ENCODE results near the gene IGF1.

IGF1 gene

GRCh38 chr12:102480406-102480805 is at the start of gene IGF1:
Gene IGF1 (minus strand): TSS chr12:102480563. CDS start chr12:102480381, 182 bp downstream.
- DNase-seq (ENCODE audit: low read depth): no peak

GRCh38 chr12:102528111-102528510 is 47.7 kb upstream of the IGF1 start:
- DNase-seq (ENCODE audit: low read depth): no peak

GRCh38 chr12:102527171-102527720 is 46.9 kb upstream of the IGF1 start:
- no peak for DNase-seq (ENCODE audit: low read depth)

DNA sequence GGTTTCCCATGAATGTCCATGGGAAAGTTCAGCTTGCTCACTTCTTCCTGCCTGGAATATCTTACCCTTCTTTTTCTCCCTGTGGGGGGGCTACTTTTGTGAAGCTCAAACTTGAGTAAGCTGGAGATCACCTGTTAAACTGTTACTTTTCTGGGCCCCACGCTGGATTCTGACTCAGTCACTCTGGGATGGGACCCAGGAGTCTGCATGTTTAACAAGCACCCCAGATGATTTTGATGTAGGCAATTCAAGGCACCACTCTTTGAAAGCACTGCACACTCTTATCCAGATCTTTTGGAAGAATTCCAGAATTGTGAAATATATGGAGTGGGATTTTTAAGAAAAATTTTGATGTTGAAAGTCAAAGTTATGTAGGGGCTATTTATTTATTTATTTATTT is 46.3 kb upstream of the IGF1 start:
- no peak for DNase-seq (ENCODE audit: low read depth)

DNA sequence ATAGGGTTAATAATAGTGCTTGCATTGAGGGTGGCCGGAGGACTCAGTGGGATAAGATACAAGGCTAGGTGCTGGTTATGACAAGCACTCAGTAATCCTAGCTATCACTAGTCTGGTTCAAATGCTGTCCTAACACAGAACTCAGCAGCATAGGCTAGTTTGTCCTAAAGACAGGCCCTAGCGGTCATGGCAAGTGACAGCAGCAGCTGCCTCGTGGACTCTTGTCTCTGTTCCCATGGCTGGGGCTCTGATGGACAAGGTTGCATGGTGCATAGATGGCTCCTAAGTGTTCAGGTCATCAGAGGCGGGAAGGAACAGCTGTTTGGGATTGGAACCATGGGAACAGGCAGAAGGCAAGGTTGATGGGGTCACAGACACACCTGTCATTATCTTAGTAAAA is 42.4 kb upstream of the IGF1 start:
- DNase-seq (ENCODE audit: low read depth): no peak

DNA sequence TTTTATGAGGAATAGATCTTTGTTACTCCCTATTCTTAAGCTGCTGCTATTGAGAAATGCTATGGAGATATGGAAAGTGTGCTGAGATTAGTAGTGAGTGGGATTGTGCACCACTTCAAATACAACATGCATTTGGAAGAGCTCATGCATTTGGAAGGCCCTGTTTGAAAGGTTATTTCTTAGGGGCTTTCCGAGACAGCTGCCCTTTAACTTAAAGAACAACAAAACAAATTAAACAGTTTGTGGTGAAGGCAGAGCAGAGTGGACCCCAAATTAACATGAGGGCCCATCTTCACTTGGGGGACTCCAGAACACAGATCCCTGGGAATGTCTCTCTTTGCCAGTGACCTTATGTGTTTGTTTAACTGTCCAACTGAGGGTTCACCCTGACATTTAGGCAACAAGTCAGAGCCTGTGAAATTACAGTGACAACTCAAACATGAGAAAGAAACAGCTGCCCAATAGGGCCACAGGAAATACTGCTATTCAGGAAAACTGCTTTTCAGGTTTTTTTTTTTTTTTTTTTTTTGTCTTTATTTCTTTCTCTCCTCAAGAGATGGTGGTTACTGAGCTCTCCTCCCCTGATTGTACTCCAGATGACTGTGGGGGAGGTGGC is 41.4 kb upstream of the IGF1 start:
- DNase-seq (ENCODE audit: low read depth): no peak

DNA sequence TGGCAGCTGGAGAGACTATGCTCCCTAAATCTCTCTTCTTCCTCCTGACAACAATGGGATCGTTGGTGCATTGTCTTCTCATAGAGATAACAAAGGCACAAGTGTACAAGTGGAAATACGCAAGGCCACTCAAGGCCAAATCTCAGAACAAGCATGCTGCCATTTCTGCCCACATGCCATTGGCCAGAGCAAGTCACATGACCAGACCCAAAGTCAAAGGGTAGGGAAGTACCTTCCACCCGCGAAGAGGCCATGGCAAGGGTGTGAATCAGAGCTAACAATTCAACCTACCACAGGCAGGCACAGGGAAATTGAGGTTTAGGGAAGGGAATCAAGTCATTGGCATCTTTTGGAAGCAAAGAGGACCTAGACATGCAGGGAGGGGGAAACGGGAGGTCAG is 38.5 kb upstream of the IGF1 start:
- no peak for DNase-seq (ENCODE audit: low read depth)

- no peak for DNase-seq (ENCODE audit: low read depth)
Measured at GRCh38 chr12:102514696-102515095, 34.3 kb upstream of the IGF1 start.

DNA sequence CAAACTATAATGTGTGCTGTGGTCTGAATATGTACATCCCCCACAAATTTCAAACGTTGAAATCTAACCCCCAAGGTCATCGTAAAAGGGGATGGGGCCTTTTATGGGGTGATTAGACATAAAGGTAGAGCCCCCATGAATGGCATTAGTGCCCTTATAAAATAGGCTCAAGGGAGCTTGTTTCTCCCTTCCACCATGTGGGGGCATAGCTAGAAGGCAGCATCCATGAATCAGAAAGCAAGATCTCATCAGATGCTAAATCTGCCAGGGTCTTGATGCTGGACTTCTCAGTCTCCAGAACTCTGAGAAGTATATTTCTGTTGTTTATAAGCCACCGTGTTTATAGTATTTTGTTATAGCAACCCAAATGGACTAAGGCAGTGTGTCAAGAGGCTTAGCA is 33.4 kb upstream of the IGF1 start:
- no peak for DNase-seq (ENCODE audit: low read depth)

GRCh38 chr12:102513272-102513671 is 32.9 kb upstream of the IGF1 start:
- no peak for DNase-seq (ENCODE audit: low read depth)

DNA sequence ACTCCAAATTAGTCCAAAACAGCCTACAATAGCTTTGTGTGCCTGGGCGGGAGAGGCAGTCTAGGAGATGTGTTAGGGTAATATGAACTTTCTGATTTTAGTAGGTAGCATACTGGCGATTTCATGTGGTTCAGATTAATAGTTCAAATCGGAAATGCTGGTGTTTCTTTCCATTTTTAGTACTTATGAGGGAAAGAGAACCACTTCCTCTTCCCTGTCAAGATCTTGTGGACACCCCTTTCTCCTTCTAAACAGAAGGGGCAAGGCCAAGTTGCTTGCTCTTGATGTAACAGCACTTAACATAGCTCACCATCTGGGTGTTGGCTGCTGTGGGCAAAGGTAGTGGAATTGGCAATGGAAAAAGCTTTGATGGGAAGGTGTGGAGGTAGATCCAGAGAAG is 32.2 kb upstream of the IGF1 start:
- no peak for DNase-seq (ENCODE audit: low read depth)

- DNase-seq (ENCODE audit: low read depth): no peak
Measured at GRCh38 chr12:102511575-102511974, 31.2 kb upstream of the IGF1 start.

- no peak for DNase-seq (ENCODE audit: low read depth)
Measured at GRCh38 chr12:102510463-102510862, 30.1 kb upstream of the IGF1 start.

DNA sequence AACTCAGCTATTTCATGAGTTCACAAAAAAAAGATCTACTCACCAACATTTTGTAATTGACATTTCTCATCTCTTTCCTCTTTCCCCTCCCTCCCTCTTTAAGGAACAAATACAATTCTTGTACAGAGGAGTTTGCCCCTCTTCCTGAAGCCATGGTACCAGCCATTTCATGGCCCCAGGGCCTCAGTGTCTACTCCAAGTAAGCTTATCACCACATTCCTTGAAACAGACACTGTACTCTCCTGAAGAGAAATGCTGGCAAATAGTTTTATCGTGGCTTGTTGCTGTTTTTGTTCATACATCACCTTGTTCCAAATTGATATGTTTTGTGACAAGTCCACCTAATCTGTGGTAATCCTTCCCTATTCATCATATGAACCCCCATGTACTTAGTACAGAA is 29.7 kb upstream of the IGF1 start:
- no peak for DNase-seq (ENCODE audit: low read depth)

DNA sequence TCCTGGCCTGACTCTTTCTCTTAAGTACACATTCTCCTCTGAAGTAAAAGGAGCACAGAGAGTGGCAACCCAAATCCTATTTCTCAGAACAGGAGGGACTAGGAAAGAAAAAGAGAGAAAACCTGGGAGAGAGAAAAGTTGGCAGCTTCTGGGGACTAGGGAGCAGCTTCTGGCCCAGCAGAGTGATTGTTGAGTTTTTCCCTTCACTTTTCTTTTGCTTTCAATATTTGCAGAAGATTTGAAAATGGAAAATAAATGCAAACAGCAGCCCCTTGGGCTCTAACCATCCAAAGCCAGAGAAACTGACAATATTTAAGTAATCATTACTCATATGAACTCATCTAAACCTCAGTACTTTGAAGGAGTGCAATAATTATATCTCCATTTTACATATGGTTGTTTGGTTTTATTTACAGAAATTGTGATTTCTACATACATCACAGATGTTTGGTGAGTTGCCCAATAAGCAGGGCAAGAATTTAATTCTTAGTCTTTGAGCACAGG is 28.8 kb upstream of the IGF1 start:
- no peak for DNase-seq (ENCODE audit: low read depth)

DNA sequence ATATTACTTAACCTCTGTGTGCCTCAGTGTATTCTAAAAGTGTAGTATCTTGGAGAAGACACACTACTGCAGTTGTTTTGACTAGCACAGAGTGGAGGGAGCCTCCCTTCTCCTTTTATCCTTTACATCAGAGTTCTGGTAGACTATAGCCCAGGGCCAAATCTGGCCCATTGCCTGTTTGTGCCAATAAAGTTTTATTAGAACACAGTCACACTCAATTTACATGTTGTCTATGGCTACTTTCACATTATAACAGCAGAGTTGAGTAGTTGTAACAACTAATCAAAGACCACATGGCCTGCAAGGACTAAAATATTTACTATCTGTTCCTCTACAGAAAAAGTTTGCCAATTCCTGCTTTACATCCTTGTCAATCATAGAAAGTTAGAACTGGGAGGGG is 27.7 kb upstream of the IGF1 start:
- DNase-seq (ENCODE audit: low read depth): no peak

DNA sequence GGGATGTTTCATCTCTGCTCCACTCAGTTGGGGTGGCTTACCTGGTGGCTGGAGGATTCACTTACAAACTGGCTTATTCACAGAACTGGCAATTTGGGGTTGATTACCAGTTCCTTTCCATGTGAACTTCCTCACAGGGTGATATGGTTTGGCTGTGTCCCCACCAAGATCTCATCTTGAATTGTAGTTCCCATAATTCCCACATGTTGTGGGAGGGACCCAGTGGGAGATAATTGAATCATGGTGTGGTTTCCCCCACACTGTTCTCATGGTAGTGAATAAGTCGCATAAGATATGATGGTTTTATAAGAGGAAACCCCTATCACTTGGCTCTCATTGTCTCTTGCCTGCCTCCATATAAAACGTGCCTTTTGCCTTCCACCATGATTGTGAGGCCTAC is 26.9 kb upstream of the IGF1 start:
- no peak for DNase-seq (ENCODE audit: low read depth)

DNA sequence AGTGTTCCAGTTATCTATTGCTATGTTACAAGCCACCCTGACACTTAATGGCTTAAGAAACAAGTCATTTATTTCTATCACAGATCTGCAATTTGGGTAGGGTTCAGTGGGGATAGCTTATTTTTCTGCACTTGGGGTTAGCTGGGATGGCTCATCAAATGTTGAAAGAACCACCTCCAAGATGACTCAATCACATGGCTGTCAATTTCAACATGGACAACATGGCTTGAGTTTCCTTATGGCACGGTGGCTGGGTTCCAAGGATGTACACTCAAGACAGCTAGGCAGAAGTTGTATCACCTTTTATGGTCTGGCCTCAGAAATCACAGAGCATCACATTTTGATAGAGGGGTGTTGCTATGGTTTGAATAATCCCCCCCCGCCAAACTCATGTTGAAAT is 24.5 kb upstream of the IGF1 start:
- DNase-seq (ENCODE audit: low read depth): no peak

DNA sequence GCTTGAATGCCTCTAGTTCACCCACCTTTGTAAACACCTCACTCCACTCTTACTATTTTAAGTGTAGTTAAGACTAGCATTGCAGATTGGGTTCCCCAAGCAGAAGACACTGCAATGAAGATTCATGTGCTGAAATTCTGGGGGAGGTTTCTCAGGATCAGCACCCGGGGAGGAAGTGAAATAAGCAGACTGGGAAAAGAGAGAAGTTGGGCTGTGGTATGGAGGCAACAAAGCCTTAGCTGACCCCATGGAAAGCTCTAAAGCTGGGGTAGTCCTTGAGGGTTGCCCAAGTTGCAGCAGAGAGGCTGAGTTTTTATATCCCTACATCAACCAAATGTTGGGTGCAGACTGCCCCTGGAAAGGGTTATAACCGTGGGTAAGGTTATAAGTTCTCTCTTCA is 23.9 kb upstream of the IGF1 start:
- DNase-seq (ENCODE audit: low read depth): no peak

DNA sequence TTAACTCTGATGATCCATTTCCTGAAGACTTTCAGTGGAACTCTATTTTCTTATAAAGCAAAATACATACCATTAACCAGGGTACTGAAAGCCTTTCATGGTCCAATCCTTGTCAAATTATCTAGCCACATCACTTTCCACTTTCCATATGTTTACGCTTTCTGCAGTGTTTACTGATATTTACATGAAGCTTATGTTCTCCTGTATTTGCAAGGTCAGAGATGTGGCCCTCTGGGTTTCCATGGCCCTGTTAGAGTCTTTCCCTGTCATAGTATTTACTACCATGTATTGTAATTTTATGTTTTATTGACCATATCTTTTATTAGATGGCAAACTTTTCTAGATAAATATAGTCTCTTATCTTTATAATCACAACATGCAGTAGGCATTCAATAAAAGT is 23.5 kb upstream of the IGF1 start:
- DNase-seq (ENCODE audit: low read depth): no peak

GRCh38 chr12:102503056-102503681 is 22.8 kb upstream of the IGF1 start:
- no peak for DNase-seq (ENCODE audit: low read depth)

- DNase-seq (ENCODE audit: low read depth): no peak
Measured at GRCh38 chr12:102501773-102502172, 21.4 kb upstream of the IGF1 start.

DNA sequence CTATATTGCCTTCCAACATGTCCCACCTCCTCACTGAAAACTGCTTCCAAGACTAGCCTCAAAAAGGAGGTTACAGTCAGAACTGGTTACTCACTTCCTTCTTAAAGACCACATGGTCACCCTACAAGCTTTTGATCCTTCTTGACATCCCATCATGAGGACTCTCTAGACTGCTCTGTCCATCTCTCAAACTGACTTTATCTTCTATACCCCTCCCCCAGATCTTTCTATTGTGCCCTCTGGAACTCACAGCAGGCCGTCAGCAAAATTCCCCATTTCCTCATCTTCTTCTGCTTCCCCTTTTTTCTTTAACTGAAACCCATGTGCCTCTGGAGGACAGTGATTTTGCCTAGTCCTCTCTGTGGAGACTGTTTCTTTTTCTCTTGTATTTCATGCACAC is 18.1 kb upstream of the IGF1 start:
- no peak for DNase-seq (ENCODE audit: low read depth)

GRCh38 chr12:102497743-102498142 is 17.4 kb upstream of the IGF1 start:
- DNase-seq (ENCODE audit: low read depth): no peak
